DMS79 treated with DMSO at 0.1 percent for 48 hours (cell line): ENCODE measurements around the gene GTSE1.

Experiments used
- DNase-seq: peaks from one replicate; lab custom pipeline; 2025; lab: John Stamatoyannopoulos, UW

Gene GTSE1

GRCh38 chr22:46366327-46366731, 69.7 kb downstream of the GTSE1 start:
- no peak for DNase-seq

- DNase-seq: no peak
These were observed 70.4 kb downstream of the GTSE1 start for GRCh38 chr22:46366801-46367706.

- DNase-seq: no peak
These were observed 71.1 kb downstream of the GTSE1 start for GRCh38 chr22:46367707-46368191.

GRCh38 chr22:46368422-46368821, 71.8 kb downstream of the GTSE1 start:
- no peak for DNase-seq

- DNase-seq: no peak
These were observed 72.4 kb downstream of the GTSE1 start for GRCh38 chr22:46368871-46369715.

- no peak for DNase-seq
These were observed 73.3 kb downstream of the GTSE1 start for GRCh38 chr22:46369716-46370583.

- DNase-seq: no peak
These were observed 74.1 kb downstream of the GTSE1 start for GRCh38 chr22:46370584-46371291.

- DNase-seq: no peak
These were observed 75.1 kb downstream of the GTSE1 start for GRCh38 chr22:46371623-46372226.

- no peak for DNase-seq
These were observed 76.0 kb downstream of the GTSE1 start for GRCh38 chr22:46372686-46373085.

GRCh38 chr22:46373159-46373558, 76.5 kb downstream of the GTSE1 start:
- DNase-seq: peak; percentile 30

GRCh38 chr22:46373921-46374662, 77.4 kb downstream of the GTSE1 start:
- peak; percentile 82 for DNase-seq

- DNase-seq: no peak
These were observed 78.2 kb downstream of the GTSE1 start for GRCh38 chr22:46374663-46375474.

- DNase-seq: no peak
These were observed 79.4 kb downstream of the GTSE1 start for GRCh38 chr22:46376111-46376510.

- DNase-seq: no peak
These were observed 80.3 kb downstream of the GTSE1 start for GRCh38 chr22:46376908-46377524.

- peak; percentile 6 for DNase-seq
These were observed 81.1 kb downstream of the GTSE1 start for GRCh38 chr22:46377525-46378425.

GRCh38 chr22:46378426-46379065, 81.9 kb downstream of the GTSE1 start:
- no peak for DNase-seq
